ENCODE results near the gene ZSCAN4.

DNA sequence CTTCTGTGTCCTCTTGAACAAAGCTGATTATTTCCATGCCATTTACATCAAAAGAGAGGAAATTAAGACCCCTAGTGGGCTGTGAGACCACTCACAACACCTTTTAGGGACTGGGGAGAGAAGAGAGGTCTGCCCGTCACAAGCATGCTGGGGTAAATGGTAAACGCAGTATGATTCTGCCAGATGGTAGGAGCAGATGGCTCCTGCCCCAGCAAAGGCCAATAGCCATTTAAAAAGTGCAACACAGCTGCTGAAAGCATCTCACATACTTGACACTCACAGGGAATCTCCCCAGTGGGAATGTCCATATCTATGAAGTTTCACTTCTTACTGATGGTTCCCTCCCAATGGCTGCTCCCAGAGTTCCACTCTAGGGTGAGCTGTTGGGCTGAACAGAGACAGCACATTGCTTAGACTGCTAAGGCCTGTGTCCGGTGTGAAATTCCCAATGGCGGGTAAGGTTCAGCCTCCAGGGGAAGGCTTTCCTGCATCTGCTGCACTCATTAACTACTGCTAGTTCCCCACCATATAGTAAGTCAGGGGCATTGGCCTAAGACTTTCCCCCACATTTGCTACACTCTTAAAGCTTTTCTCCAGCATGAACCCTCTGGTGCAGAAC, 51.3 kb downstream of the ZSCAN4 start:
- TF ChIP-seq RCOR1 (IDR thresholded peaks at IDR 0.05; ENCODE audit: low read length) = no peak
- TF ChIP-seq, protein P1, sequence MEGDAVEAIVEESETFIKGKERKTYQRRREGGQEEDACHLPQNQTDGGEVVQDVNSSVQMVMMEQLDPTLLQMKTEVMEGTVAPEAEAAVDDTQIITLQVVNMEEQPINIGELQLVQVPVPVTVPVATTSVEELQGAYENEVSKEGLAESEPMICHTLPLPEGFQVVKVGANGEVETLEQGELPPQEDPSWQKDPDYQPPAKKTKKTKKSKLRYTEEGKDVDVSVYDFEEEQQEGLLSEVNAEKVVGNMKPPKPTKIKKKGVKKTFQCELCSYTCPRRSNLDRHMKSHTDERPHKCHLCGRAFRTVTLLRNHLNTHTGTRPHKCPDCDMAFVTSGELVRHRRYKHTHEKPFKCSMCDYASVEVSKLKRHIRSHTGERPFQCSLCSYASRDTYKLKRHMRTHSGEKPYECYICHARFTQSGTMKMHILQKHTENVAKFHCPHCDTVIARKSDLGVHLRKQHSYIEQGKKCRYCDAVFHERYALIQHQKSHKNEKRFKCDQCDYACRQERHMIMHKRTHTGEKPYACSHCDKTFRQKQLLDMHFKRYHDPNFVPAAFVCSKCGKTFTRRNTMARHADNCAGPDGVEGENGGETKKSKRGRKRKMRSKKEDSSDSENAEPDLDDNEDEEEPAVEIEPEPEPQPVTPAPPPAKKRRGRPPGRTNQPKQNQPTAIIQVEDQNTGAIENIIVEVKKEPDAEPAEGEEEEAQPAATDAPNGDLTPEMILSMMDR (IDR thresholded peaks at IDR 0.05) = no peak
- no peak for TF ChIP-seq NRF1 (IDR thresholded peaks at IDR 0.05; ENCODE audit: low read depth, low read length)
- TF ChIP-seq GATA2 (CRISPR knock-in tag; IDR thresholded peaks at IDR 0.05) = no peak
- no peak for TF ChIP-seq EP300 (IDR thresholded peaks at IDR 0.05; ENCODE audit: borderline replicate concordance in 1 of 2, low read depth in 1 of 2, low read length in 1 of 2)
- TF ChIP-seq ELF1 (IDR thresholded peaks at IDR 0.05) = no peak
- TF ChIP-seq SIN3A (IDR thresholded peaks at IDR 0.05; ENCODE audit: borderline replicate concordance, low read depth, low read length) = no peak
- TF ChIP-seq POLR2AphosphoS5 (IDR thresholded peaks at IDR 0.05; ENCODE audit: low read depth, low read length) = no peak

All from SK-N-SH (cell line).